Breast epithelium (tissue), 3 donors: ENCODE measurements around the gene DUSP6.

Source experiments
- CTCF ChIP-seq, 3 donors: fragments of 450-650 bp; IDR thresholded peaks; one replicate each; pipeline ENCODE4 v1.5.1; 2016 to 2017; ENCODE audit warnings: antibody characterized with exemption in 3 of 3, mild to moderate bottlenecking in 3 of 3, moderate library complexity in 3 of 3
- POLR2A ChIP-seq: fragments of 450-650 bp; IDR thresholded peaks from one replicate; pipeline ENCODE4 v1.6.1; 2016; ENCODE audit warnings: antibody characterized with exemption, mild to moderate bottlenecking, moderate library complexity
- POLR2AphosphoS5 ChIP-seq, 3 donors: sonication (generic); formaldehyde crosslinking; IDR thresholded peaks; one replicate each; pipeline ENCODE4 v1.6.1; 2017; ENCODE audit warnings: antibody characterized with exemption in 3 of 3

GRCh38 chr12:89340861-89341260 is 11.4 kb downstream of the DUSP6 start:
- TF ChIP-seq CTCF (IDR thresholded peaks at IDR 0.05) (no peak), POLR2AphosphoS5 (IDR thresholded peaks at IDR 0.05) (no peak), POLR2A (no peak)
